Measurements from ENCODE around the gene FLT3LG. TPM values are rescaled to one million over a fixed set of nuclear protein-coding genes. Genes with fewer than 3 reads are reported as not detected.
A peak's percentile ranks its signal among the peaks of the same experiment; 100 is the strongest.

The FLT3LG gene
- total and polyA plus RNA-seq, 9 of the 15 experiments (the other 6 are each of a cell fraction or from before 2014, with no cell fraction given), result 0.31 to 6.4 (median 1.1) TPM

GRCh38 chr19:49489601-49490167, 15.7 kb downstream of the FLT3LG start (continued):
- TF ChIP-seq ZNF592 (IDR thresholded peaks at IDR 0.05) (peak; percentile 51; the same call in 1 of the 2 replicates), MAFG (tag; conservative IDR thresholded peaks at IDR 0.05) (no peak), MED1 (CRISPR knock-in tag; IDR thresholded peaks at IDR 0.05; ENCODE audit: borderline replicate concordance) (no peak), POLR2AphosphoS2 (IDR thresholded peaks at IDR 0.05; ENCODE audit: low read length) (peak; percentile 63; the same call in 1 of the 2 replicates), NBN (IDR thresholded peaks at IDR 0.05; ENCODE audit: low read depth) (no peak), TOE1 (IDR thresholded peaks at IDR 0.05; ENCODE audit: borderline replicate concordance) (peak; percentile 16; the same call in 1 of the 2 replicates), TOE1 (CRISPR knock-in tag; IDR thresholded peaks at IDR 0.05; ENCODE audit: borderline replicate concordance, low read depth) (no peak), CREM (IDR thresholded peaks at IDR 0.05; ENCODE audit: low read depth) (peak; percentile 40; the same call in 1 of the 2 replicates), MNT (conservative IDR thresholded peaks at IDR 0.05) (peak; percentile 50 to 72; a peak in 3 of 4 replicates), ZBTB9 (CRISPR knock-in tag; IDR thresholded peaks at IDR 0.05) (0 out of 2 replicates have a peak, but pooled peaks have one; percentile 19)
